Measurements from ENCODE around the gene RBM39. TPM values are rescaled to one million over a fixed set of nuclear protein-coding genes. Genes with fewer than 3 reads are reported as not detected.
A peak's percentile ranks its signal among the peaks of the same experiment; 100 is the strongest.

RBM39 gene
- total and polyA plus RNA-seq, 2 of the 8 experiments (the other 6 are each of a cell fraction or from before 2014, with no cell fraction given): 78.0 to 219 TPM

GRCh38 chr20:35741892-35742740 is at the start of gene RBM39 (continued):
- TF ChIP-seq CHD7 (IDR thresholded peaks at IDR 0.05; ENCODE audit: insufficient replicate concordance, low read length) (no peak), SIX5 (IDR thresholded peaks at IDR 0.05; ENCODE audit: low read depth, low read length) (no peak), SIN3A (conservative IDR thresholded peaks at IDR 0.05 in 1 of 2, IDR thresholded peaks at IDR 0.05 in 1 of 2; ENCODE audit: low read depth in 1 of 2, low read length in 2 of 2) (peak; percentile 57 to 93; a peak in 3 of 4 replicates), TCF12 (IDR thresholded peaks at IDR 0.05; ENCODE audit: low read depth, low read length) (no peak), RNF2 (IDR thresholded peaks at IDR 0.05; ENCODE audit: borderline replicate concordance, low read depth, low read length, missing control alignments, poor library complexity, severe bottlenecking) (no peak), JUND (IDR thresholded peaks at IDR 0.05; ENCODE audit: low read length) (peak; percentile 61; the same call in 1 of the 2 replicates), CEBPB (IDR thresholded peaks at IDR 0.05; ENCODE audit: low read depth, low read length) (peak; percentile 100), SIRT6 (IDR thresholded peaks at IDR 0.05; ENCODE audit: low read length) (no peak), SAP30 (IDR thresholded peaks at IDR 0.05; ENCODE audit: insufficient read depth, insufficient replicate concordance, low read length) (no peak)
